A172 (cell line): ENCODE data around the gene RAD51D. TPM values are rescaled to one million over a fixed set of nuclear protein-coding genes. Genes with fewer than 3 reads are reported as not detected.
A peak's percentile ranks its signal among the peaks of the same experiment; 100 is the strongest.
"Not testable (repeated sequence)": the region's sequence is repeated elsewhere in the genome, so short reads cannot be mapped to it uniquely, and the experiment has no call there.

ENCODE experiments used
- DNase-seq: peaks from one replicate; pipeline ENCODE4 v3.0.0-alpha.2; 2015; ENCODE audit warnings: low spot score
- total RNA-seq: library from RNA; depleted of rRNA; stranded (reverse); fragments of >200 nt; shearing (Covaris generic); gene quantifications from 2 replicates; pipeline ENCODE4 v1.2.3, GENCODE V29; 2014

RAD51D gene
- total RNA-seq, 1 experiment from 2014 or later = 11.0 TPM

- DNase-seq = not testable (repeated sequence)
Observed at GRCh38 chr17:35090707-35091106, 29.0 kb downstream of the RAD51D start.

GRCh38 chr17:35089586-35090296, 29.9 kb downstream of the RAD51D start:
- peak; percentile 77 for DNase-seq

GRCh38 chr17:35088881-35089585, 30.6 kb downstream of the RAD51D start:
- peak; percentile 63 for DNase-seq

GRCh38 chr17:35088356-35088880, 31.2 kb downstream of the RAD51D start:
- peak; percentile 40 for DNase-seq

- no peak for DNase-seq
Observed at GRCh38 chr17:35087731-35088355, 31.8 kb downstream of the RAD51D start.

GRCh38 chr17:35086931-35087573, 32.6 kb downstream of the RAD51D start:
- no peak for DNase-seq

GRCh38 chr17:35086164-35086563, 33.5 kb downstream of the RAD51D start:
- DNase-seq = no peak

- DNase-seq = peak; percentile 92
Observed at GRCh38 chr17:35084987-35085386, 34.7 kb downstream of the RAD51D start.

- no peak for DNase-seq
Observed at GRCh38 chr17:35083071-35083470, 36.6 kb downstream of the RAD51D start.

- peak; percentile 93 for DNase-seq
Observed at GRCh38 chr17:35082073-35082657, 37.5 kb downstream of the RAD51D start.

GRCh38 chr17:35081638-35082037, 38.0 kb downstream of the RAD51D start:
- DNase-seq = no peak

- DNase-seq = no peak
Observed at GRCh38 chr17:35080536-35080935, 39.1 kb downstream of the RAD51D start.

- no peak for DNase-seq
Observed at GRCh38 chr17:35079547-35080423, 39.9 kb downstream of the RAD51D start.

- DNase-seq = no peak
Observed at GRCh38 chr17:35076874-35077273, 42.8 kb downstream of the RAD51D start.

- DNase-seq = no peak
Observed at GRCh38 chr17:35074711-35075707, 44.7 kb downstream of the RAD51D start.

GRCh38 chr17:35073991-35074627, 45.6 kb downstream of the RAD51D start:
- DNase-seq = peak; percentile 44

GRCh38 chr17:35073183-35073790, 46.4 kb downstream of the RAD51D start:
- DNase-seq = no peak

- DNase-seq = no peak
Observed at GRCh38 chr17:35069311-35069710, 50.3 kb downstream of the RAD51D start.
